ENCODE data around the gene TFIP11. TPM values are rescaled to one million over a fixed set of nuclear protein-coding genes. Genes with fewer than 3 reads are reported as not detected.
A peak's percentile ranks its signal among the peaks of the same experiment; 100 is the strongest.

TFIP11 gene
- total and polyA plus RNA-seq, 10 of the 15 experiments (the other 5 are each of a cell fraction or from before 2014, with no cell fraction given): 14.2 to 43.3 (median 31.9) TPM

- Histone ChIP-seq H3K27me3 (replicated peaks in 1 of 2; ENCODE audit: control insufficient read depth in 2 of 2, insufficient read depth in 2 of 2, low read length in 1 of 2) (no peaks in the 10 kb centered on the region), H3K4me3 (peak overlapping the region; percentile 97; the same call in 1 of the 2 replicates), H3K27ac (ENCODE audit: control insufficient read depth, insufficient read depth) (peak overlapping the region; percentile 88), H3K4me1 (ENCODE audit: control insufficient read depth, insufficient read depth, low read length) (peaks cover 29% of the 10 kb centered on the region), H3K4me2 (ENCODE audit: control insufficient read depth, insufficient read depth) (peak overlapping the region; percentile 97), H2AFZ (ENCODE audit: control insufficient read depth, low read depth, low read length) (no peak overlapping the region), H3K9me3 (replicated peaks; ENCODE audit: control insufficient read depth, insufficient read depth, low read length) (no peaks in the 10 kb centered on the region), H3K79me2 (ENCODE audit: control insufficient read depth, insufficient read depth, low read length) (peaks cover 63% of the 10 kb centered on the region), H3K9ac (ENCODE audit: control insufficient read depth, insufficient read depth, low read length) (no peak overlapping the region), H4K20me1 (ENCODE audit: control insufficient read depth, insufficient read depth) (no peaks in the 10 kb centered on the region), H3K36me3 (ENCODE audit: control insufficient read depth in 2 of 2, insufficient read depth in 2 of 2, low read length in 1 of 2) (no peaks in the 10 kb centered on the region)
- SMC1A ChIA-PET (ENCODE audit: uncharacterized antibody, unreplicated experiment): interaction anchor here (0.6 to 4.3 kb wide), 13 partner anchors 9 to 192 kb away, joined by 3 to 17 read pairs (median 3); no protein-coding TSS in a partner anchor
- RAD21 ChIA-PET (ENCODE audit: unreplicated experiment): interaction anchor here (0.8 to 2.4 kb wide), 9 partner anchors 19 to 190 kb away, joined by 3 to 7 read pairs (median 4); no protein-coding TSS in a partner anchor
- WGBS (ENCODE audit: insufficient coverage, insufficient replicate concordance, low lambda C conversion rate, missing lambda C conversion rate): 26% methylated on average over 5 of the region's 5 CpGs
- DNase-seq (ENCODE audit: low read depth, low spot score) (no peak), FAIRE-seq (no peak), ATAC-seq (no peak)
- no TSS peak for BruUV-seq (replicated peaks)
- POLR2A ChIA-PET: interaction anchor here (0.8 to 3.6 kb wide), 6 partner anchors 30 to 189 kb away, joined by 3 to 18 read pairs (median 5); partner anchors contain the start of gene TFIP11
- intact Hi-C loops (cut with micrococcal nuclease; ENCODE audit: unreplicated experiment) (loop anchor here (5.0 kb wide), 1 partner anchor 50 kb away; no protein-coding TSS in a partner anchor), in situ Hi-C loops (cut with MboI) (no loop called here)
- TF ChIP-seq MEF2A (IDR thresholded peaks at IDR 0.05; ENCODE audit: insufficient read depth, low read depth, low read length) (no peak), E4F1 (IDR thresholded peaks at IDR 0.05; ENCODE audit: borderline replicate concordance, partially characterized antibody) (no peak), RAD51 (IDR thresholded peaks at IDR 0.05) (peak; percentile 45)
- CTCF ChIA-PET: interaction anchor here (0.6 to 7.1 kb wide), 10 partner anchors 13 to 1437 kb away, joined by 3 to 47 read pairs (median 10); partner anchors contain the start of gene PITPNB
Measured at GRCh38 chr22:26482161-26482560, 30.1 kb downstream of the TFIP11 start.

Data from GM12878 (cell line).